ENCODE results near the gene DDO.
"Not testable (repeated sequence)": the region's sequence is repeated elsewhere in the genome, so short reads cannot be mapped to it uniquely, and the experiment has no call there.

DDO gene, protein sequence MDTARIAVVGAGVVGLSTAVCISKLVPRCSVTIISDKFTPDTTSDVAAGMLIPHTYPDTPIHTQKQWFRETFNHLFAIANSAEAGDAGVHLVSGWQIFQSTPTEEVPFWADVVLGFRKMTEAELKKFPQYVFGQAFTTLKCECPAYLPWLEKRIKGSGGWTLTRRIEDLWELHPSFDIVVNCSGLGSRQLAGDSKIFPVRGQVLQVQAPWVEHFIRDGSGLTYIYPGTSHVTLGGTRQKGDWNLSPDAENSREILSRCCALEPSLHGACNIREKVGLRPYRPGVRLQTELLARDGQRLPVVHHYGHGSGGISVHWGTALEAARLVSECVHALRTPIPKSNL

DNA sequence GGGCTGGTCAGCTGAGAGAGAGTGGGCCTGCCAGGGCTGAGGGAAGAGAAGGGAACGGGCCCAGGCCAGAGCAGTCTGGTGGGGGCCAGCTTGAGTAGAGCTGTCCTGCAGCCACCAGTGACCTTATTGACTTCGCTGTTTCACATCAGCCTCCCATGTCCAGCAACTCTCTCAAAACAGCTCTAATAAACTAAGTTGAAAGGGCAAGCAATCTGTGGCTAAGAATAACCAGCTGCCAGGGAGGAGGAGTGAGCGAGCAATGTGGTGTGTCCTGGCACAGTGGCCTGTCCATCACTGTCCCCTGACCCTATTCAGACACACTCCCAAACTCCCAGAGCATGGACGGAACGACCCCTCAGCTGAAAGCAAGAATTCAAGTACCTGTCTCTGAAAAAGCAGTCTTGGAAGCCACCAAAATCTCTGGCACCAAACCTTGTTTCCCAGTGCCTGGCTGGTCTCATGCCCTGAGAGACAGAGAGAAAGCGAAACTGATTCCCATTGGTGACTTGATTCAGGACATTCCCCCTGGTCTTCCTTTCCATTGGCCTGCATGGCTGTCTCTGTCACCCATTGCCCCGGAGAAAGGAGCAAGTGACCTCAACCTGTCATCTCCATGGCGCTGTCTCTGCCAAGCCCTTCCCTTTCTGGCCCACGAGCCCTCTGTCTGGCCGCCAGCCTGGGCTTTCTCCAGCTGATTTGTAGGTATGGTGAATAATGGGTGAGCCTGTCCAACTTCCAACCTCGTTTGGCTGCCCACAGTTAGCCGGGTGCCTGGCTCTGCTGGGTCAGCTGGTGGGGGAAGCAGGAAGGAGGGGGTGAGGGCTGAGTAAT is at the start of gene DDO:
DDO (minus strand) TSS at position 490 of the 831 bp plus-strand sequence. CDS start 2,113 bp downstream, outside the sequence.
- DNase-seq (ENCODE audit: low spot score): no peak

DNA sequence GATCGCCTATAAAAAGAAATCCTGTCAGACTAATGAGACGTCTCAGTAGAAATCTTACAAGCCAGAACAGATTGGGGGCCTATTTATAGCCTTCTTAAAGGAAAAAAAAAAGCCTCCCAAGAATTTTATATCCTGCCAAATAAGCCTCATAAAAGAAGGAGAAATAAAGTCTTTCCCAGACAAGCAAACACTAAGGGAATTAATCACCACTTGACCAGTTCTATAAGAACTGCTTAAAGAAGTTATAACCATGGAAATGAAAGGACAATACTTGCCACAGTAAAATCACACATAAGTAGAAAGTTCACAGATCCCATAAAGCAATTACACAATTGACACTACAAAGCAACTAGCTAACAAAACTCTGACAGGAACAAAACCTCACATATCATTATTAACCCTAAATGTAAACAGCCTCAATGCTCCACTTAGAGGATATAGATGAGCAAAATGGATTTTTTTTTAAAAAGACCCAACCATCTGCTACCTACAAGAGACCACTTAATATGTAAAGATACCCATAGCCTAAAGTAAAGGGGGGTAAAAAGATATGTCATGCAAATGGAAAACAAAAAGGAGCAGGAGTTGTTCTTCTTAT is 47.6 kb upstream of the DDO start:
- DNase-seq (ENCODE audit: low spot score): no peak

DNA sequence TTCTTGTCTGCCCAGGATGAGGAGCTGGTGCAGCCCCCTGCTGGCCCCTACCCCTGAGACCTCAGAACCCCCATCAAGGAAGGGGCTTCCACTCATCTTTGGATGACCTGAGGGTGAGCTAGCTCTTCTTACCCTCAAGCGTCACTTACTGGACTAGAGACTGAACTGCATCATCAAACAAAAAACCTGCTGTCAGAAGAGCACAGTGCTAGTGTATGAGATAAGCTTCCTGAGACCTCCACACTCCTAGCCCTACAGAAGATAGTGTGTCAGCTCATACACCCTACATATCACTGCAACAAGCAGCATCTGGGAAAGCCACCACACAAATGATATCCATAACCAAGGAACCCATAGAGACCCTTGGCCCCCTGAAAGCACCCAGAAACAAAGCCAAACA is 46.0 kb upstream of the DDO start:
- no peak for DNase-seq (ENCODE audit: low spot score)

DNA sequence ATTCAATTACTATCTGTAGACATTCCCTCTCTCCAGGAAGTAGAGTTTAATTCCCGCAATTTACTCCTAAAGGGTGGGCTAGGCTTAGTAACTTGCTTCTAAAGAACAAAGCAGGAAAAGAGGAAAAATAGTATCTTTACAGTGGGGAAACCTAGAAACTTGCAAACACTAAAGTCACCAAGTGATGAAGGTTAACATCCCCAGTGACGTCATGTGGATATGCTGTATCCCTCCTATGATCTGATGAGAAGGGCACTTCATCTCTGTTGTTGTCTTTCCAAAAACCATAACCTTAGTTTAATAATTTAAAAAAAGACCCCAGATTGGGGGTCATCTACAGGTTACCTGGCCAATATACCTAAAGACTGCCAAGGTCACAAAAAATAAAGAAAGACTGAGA is 43.8 kb upstream of the DDO start:
- no peak for DNase-seq (ENCODE audit: low spot score)

DNA sequence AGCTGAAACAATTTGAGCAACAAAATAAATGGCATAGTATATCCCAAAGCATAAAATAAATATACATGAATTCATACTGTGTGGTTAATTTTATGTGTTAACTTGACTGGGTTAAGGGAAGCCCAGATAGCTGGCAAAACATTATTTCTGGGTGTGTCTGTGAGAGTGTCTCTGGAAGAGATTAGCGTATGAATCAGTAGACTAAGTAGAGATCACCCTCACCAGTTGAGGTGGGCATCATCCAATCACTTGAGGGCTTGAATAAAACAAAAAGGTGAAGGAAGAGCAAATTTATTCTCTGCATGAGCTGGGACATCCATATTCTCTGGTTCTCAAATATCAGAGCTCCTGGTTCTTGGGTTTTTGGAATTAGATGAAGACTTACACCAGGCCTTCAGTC is 43.1 kb upstream of the DDO start:
- no peak for DNase-seq (ENCODE audit: low spot score)

DNA sequence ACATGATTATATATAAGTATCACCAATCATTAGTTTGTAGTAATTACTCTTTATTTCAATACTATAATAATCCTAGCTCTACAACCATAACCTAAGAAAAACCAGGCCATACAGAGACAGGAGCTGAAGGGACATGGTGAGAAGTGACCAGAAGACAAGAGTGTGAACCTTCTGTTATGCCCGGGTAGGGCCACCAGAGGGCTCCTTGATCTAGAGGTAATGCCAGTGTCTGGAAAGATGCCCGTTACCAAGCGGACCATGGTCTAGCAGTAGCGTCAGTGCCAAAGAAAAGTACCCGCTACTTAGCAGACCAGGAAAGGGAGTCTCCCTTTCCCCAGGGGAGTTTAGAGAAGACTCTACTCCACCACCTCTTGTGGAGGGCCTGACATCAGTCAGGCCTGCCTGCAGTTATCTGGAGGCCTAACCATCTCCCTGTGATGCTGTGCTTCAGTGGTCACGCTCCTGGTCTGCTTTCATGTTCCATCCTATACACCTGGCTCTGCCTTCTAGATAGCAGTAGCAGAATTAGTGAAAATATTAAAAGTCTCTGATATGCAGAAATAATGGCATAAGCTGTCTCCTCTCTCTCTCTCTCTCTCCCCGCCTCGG is 42.3 kb upstream of the DDO start:
- not testable (repeated sequence) for DNase-seq (ENCODE audit: low spot score)

DNA sequence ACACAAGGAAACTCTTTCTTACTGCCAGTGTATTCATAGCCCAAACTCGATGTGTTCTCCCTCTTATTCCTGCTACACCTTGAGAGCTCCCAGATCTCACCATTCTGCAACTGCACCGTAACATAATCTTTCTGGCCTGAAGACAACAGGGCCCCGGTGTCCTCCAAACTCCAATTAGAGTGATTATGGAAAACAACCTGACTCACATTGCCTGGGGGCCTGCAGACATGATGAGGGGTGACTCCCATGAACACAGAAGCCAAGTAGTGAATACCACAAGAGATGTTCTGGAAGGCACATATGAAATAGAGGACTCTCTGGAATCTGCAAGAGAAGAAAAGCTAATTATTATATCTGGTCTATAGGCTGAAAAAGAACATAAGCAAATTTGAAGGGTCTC is 41.3 kb upstream of the DDO start:
- no peak for DNase-seq (ENCODE audit: low spot score)

DNA sequence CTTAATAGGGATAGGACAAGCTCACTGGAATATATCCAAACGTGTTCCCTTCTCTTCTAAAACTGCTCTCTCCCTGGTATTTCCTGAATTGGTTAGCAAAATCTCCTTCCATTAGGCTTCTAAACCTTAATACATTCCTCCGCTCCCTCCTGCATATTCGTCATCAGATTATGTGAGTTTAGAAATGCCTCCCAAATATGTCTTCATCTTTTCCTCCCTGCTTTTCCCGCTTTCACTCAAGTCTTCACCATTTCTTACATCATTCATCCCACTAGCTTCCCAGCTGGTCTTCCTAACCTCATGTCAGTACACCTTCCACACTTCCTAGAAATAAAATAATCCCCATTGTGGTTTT is 34.1 kb upstream of the DDO start:
- no peak for DNase-seq (ENCODE audit: low spot score)

DNA sequence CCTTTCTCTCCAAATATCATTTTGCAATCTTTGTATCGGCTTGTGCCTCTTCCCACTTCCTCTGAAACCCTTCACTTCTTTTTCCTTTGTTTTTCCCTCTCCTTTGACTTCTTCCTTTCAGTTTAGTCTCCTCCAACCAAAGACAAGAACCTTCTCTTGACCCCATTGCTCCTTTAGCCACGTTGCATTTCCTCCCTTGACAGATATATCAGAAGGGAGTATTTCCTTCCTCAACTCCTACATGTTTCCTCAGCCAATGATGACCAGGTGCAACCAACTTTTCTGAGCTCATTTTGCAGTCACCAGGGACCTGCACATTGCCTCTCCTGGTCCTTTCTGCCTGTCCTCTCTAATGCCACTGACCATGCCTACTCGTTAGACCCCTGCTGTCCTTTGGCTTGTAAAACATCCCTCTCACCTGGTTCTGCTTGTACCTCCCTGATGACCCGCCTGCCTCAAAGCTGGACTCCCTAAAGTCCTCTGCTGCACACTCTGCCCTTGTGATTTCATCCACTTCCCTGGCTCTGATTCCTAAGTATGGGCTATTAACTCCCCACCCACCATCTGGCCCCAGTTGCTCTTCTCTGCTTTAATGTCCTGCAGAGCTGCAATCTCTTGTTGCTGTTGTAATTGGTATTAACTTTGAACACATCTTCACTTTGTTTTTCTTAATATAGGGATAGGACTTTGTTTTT is 33.6 kb upstream of the DDO start:
- no peak for DNase-seq (ENCODE audit: low spot score)

DNA sequence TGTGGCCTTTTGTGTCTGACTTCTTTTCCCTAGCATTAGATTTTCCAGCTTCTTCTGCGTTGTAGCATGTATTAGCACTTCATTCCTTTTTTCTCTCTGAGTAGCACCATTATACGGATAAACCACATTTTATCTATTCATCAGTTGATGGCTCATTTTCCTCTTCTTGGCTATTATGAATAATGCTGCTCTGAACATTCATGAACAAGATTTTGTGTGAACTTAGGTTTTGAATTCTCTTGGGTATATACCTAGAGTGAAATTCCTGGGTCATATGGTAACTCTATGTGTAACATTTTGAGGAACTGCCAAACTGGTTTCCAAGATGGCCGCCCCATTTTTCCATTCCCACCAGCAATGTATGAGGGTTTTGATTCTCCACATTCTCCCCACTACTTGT is 32.4 kb upstream of the DDO start:
- no peak for DNase-seq (ENCODE audit: low spot score)

DNA sequence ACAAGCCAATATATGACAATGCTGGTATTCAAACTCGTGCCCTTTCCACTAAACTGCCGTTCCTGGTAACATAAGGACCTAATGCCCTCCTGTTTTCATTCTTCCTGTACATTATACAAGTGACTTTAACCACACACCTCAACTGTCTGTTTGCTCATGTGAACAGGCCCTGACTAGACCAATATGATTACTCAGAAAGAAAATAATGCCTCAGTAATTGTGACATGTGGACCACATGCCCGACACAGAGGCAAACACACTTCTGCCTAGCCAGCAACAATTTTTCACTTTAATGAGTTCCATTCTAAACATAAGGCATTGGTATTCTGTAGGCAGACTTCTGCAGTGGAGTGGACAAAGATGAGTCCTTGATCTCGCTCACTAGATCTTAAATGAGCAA is 31.0 kb upstream of the DDO start:
- no peak for DNase-seq (ENCODE audit: low spot score)

DNA sequence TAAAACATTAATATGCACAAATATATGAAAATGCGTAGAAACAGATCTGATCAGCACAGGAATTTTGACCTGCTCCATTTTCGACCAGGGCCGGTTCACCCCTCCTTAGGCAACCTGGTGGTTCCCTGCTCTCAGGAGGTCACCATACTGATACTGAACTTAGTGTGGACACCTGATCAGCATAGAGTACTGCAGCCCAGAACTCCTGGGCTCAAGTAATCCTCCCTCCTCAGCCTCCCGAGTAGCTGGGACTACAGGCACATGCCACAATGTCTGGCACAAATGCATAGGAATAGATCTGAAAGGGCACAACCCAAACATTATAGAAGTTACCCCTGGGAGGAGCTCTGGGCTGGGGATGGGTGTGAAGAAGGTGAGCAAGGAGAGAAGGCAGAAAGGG is 24.7 kb upstream of the DDO start:
- no peak for DNase-seq (ENCODE audit: low spot score)

DNA sequence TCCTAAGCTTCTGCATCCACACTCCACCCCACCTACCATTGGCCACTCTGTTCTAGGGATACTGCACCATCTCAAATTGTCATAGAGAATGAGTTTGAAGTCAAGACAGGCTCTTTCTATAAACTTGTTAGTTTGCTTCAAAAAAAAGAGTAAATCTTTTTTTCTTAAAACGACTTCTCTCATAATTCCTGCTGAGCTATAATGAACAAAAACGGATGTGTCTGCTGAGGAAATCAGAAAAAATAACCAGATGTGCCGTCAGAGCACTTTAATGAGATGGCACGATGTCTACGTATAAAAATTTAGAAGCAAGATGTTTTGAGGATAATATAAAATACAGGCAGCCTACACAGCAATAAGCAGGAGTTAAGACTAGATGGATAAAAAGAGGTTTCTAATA is 24.0 kb upstream of the DDO start:
- no peak for DNase-seq (ENCODE audit: low spot score)

DNA sequence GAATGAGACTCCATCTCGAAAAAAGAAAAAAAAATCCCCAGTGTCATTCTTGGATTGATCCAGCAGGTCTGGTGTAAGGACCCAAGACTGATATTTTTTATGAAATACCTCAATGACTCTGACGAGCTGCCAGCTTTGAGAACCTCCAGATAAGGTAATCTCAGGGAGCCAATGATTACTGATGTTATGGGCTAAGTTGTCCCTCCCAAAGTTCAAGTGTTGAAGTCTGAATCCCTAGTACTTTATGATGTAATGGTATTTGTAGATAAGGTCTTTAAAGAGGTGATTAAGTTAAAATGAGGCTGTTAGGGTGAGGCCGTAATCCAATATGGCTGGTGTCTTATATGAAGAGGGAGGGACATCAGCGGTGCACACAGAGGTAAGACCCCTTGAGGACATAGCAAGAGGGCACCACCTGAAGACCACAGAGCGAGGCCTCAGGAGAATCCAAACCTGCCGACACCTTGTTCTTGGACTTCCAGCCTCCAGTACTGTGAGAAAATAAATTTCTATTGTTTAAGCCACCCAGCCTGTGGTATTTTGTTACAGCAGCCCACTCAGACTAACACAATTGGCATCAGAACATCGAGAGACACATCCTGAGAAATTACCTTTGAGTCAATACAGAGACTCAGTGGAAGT is 19.7 kb upstream of the DDO start:
- DNase-seq (ENCODE audit: low spot score): no peak

DNA sequence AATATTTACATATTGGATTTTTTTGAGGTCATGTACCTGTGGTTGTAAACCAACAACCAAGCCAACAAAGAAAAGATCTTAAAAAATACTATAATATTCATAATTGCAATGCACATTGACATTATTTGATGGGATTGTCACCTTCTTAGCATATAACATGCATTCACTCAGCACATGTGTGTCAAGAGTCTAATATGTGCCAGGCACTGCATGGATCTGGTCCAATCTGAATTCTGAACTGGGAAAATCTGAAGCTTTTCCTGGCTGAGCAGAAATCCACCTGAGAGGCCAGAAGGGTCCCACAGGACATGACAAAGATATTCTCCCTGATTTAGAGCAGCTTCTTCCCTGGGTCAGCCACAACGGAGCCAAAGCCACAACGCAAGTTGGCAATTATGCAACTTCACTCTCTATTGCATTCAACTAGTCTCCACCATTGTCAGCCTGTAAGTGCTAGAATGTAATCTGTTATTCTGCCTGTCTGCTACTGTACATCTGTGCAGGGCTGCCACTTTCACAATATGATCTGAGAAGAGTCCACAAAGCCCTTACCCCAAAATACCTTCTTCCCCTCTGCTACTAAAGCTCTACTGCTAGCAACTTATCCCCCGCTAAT is 17.0 kb upstream of the DDO start:
- no peak for DNase-seq (ENCODE audit: low spot score)

DNA sequence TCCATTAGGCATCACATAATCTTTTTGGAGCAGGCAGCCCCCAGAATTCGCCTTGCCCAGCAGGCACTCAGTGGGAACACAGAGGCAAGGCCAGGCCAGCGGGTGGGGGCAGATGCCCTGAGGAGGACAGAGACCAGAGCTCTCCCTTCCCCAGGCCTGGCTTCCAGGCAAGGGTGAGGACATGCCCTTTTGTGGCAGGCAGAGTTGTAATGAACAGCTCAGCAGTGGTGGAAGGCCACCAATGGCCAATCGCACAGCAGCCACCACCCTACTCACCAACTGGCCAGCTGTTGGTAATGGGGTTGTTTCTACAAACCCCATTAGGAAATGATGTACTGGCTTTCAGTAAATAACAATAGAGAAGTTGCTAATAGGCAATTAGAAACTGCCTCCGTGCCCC is 15.4 kb upstream of the DDO start:
- no peak for DNase-seq (ENCODE audit: low spot score)

DNA sequence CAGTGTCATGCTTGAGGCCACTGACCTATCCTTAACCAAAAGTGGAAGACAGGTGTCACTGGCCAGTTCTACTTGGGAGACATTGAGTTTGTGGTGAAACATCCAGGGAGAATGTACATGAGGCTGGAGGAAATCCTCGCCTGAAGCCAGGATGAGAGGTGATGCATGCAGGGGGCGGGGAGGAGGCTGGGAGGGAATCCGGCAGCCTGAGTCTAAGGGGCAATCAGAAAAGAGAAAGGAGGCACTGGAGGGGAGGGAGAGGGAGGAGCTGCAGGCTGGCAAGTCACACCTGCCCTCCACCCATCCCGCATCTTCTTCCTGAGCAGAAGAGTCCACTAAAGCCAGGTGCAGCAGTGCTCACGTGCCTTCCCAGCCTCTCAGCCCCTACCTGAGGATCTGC is 14.9 kb upstream of the DDO start:
- DNase-seq (ENCODE audit: low spot score): no peak

DNA sequence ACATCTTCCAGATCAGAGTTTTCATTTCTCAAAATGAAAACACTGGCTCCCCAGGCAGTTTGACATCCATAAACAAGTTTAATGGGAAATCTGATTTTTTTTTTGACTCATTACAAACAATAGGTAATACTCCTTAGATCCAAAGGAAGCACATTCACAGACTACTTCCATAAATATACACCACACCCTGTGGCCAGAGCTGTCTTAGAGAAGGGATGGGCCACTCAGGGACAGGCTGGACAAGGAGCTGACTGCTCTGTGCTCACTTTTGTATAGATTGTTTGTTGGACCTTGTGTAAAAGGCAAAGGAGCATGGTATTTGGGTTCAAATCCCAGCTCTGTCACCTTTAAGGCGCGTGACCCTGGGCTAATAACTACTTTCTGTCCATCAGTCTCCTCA is 12.8 kb upstream of the DDO start:
- no peak for DNase-seq (ENCODE audit: low spot score)

DNA sequence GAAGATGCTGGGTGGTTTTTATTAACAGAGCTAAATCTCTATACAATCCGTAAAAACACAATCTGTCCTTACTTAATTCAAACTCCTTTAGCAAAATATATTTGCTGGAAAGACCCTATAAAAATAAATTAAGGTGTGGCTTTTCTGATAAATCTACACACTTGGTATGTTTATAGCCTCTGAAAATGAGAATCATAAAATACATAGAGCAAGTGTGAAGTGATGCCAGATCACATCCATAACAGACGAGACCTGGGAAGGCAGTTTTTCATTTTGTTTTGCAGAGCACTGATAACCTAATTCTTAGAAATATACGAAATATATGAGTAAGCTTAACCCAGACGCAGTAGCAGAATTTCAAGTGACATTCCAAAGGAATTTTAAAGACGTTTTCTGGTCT is 10.4 kb upstream of the DDO start:
- no peak for DNase-seq (ENCODE audit: low spot score)

DNA sequence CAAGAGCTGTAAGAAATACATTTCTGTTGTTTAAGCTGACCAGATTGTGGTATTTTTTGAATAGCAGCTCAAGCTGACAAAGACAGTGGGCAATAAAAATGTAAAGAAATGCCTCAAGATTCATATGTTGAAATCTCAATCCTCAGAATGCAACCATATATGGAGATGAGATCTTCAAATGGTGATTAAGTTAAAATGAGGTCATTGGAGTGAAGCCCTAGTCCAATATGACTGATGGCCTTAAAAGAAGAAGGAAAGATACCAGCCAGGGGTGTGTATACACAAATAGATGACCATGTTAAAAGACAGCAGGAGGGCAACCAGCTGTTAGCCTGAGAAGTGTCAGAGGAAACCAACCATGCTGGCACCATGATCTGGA is 7.1 kb upstream of the DDO start:
- DNase-seq (ENCODE audit: low spot score): no peak

DNA sequence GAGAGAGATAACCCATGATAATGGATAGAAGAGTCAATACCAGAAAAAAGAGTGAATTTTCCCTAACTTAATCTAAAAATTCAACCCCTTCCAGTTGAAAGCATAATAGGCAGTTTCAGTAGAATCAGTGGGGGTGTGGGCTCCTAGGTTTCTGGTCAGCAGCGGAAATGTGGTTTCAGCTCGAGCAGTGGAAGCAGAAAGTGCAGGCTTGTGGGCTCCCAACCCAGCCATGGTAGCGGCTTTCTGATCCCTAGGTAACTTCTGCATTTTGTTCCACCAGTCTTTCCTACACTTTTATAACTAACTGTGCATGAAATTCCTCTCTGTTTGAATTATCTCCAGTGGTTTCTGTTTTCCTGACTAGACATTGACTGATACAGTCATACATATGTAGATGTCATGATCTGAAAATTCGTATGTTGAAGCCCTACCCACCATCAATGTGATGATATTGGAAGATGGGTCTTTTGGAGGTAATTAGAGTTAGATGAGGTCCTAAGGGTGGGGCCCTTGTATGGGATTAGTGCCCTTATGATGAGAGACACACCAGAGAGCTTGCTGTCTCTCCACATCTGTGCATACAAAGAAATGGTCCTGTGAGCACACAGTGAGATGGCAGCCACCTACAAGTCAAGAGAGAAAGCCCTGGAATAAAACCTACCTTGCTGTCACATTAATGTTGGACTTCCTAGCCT is 6.5 kb upstream of the DDO start:
- DNase-seq (ENCODE audit: low spot score): no peak
